SK-N-SH (cell line): ENCODE results near the gene KRTAP12-2. TPM values are rescaled to one million over a fixed set of nuclear protein-coding genes. Genes with fewer than 3 reads are reported as not detected.

Experiments
- CTCF ChIA-PET: fragments of 300-600, 350-600 bp; formaldehyde crosslinking; extraction: SDS; loops from one replicate; lab custom pipeline; 2021; lab: Yijun Ruan, JAX
- POLR2A ChIA-PET: fragments of 350-600 bp; sonication (Branson Sonifier 250); formaldehyde crosslinking; extraction: SDS; loops from one replicate; lab custom pipeline; 2020; ENCODE audit warnings: antibody characterized with exemption, inconsistent platforms; lab: Yijun Ruan, JAX
- DNase-seq: peaks from one replicate; pipeline ENCODE4 v3.0.0; 2012
- H2AFZ ChIP-seq: fragments of 200-600 bp; sonication (generic); 2 replicates; pipeline ENCODE4 v1.8.1; 2016; ENCODE audit warnings: antibody characterized with exemption, mild to moderate bottlenecking, low read depth
- H3F3A ChIP-seq: fragments of 200-600 bp; sonication (generic); replicated peaks from 2 replicates; pipeline ENCODE3; 2016; ENCODE audit warnings: antibody characterized with exemption, mild to moderate bottlenecking; ENCODE audit not compliant: insufficient read depth
- H3K27ac ChIP-seq, 2 experiments: fragments of 200-500 bp in 1 of 2; fragments of 200-600 bp in 1 of 2; sonication (Bioruptor generic) in 1 of 2; sonication (generic), shearing (Covaris generic) in 1 of 2; 2 replicates each; pipeline versions ENCODE4 v1.5.1 to v1.6.1; 2014 to 2016; ENCODE audit warnings: low read depth in 2 of 2, inconsistent platforms in 1 of 2, low read length in 1 of 2, mild to moderate bottlenecking in 1 of 2, mixed read lengths in 1 of 2
- H3K27me3 ChIP-seq: fragments of 200-600 bp; sonication (generic), shearing (Covaris generic); 2 replicates; pipeline ENCODE4 v1.6.1; 2016; ENCODE audit warnings: mixed run types; ENCODE audit not compliant: insufficient read depth
- H3K36me3 ChIP-seq, 2 experiments: fragments of 200-500 bp in 1 of 2; fragments of 200-600 bp in 1 of 2; sonication (Bioruptor generic) in 1 of 2; sonication (generic) in 1 of 2; replicated peaks in 1 of 2; 2 replicates each; pipeline versions ENCODE3 to v1.5.1; 2014 to 2016; ENCODE audit warnings: low read length in 1 of 2, mild to moderate bottlenecking in 1 of 2; ENCODE audit not compliant: insufficient read depth in 2 of 2, control insufficient read depth in 1 of 2
- H3K4me1 ChIP-seq, 2 experiments: fragments of 200-500 bp in 1 of 2; fragments of 200-600 bp in 1 of 2; sonication (Bioruptor generic) in 1 of 2; sonication (generic), shearing (Covaris generic) in 1 of 2; 2 replicates each; pipeline versions ENCODE4 v1.5.1 to v1.6.1; 2014 to 2016; ENCODE audit warnings: low read depth in 1 of 2, low read length in 1 of 2, mixed run types in 1 of 2; ENCODE audit not compliant: insufficient read depth in 2 of 2, control insufficient read depth in 1 of 2
- H3K4me2 ChIP-seq: fragments of 200-600 bp; sonication (generic), shearing (Covaris generic); 2 replicates; pipeline ENCODE4 v1.6.1; 2017; ENCODE audit warnings: mixed run types
- H3K4me3 ChIP-seq, 2 experiments: fragments of 200-500 bp in 1 of 2; fragments of 200-600 bp in 1 of 2; sonication (Bioruptor generic) in 1 of 2; sonication (generic), shearing (Covaris generic) in 1 of 2; 2 replicates each; pipeline versions ENCODE4 v1.5.1 to v1.8.1; 2014 to 2016; ENCODE audit warnings: low read depth in 2 of 2, inconsistent platforms in 1 of 2, low read length in 1 of 2, mild to moderate bottlenecking in 1 of 2, mixed read lengths in 1 of 2, moderate library complexity in 1 of 2
- H3K79me2 ChIP-seq: fragments of 200-600 bp; sonication (generic); 2 replicates; pipeline ENCODE4 v1.8.1; 2017; ENCODE audit warnings: mild to moderate bottlenecking; ENCODE audit not compliant: insufficient read depth
- H3K9ac ChIP-seq: fragments of 200-600 bp; sonication (generic); 2 replicates; pipeline ENCODE4 v1.6.1; 2017; ENCODE audit warnings: mixed run types
- H3K9me2 ChIP-seq: fragments of 200-600 bp; sonication (generic); 2 replicates; pipeline ENCODE4 v1.6.1; 2017; ENCODE audit warnings: mixed run types
- H3K9me3 ChIP-seq: fragments of 200-600 bp; sonication (generic); 2 replicates; pipeline ENCODE4 v1.6.1; 2017; ENCODE audit warnings: mixed run types, mild to moderate bottlenecking, moderate library complexity
- H4K20me1 ChIP-seq: fragments of 200-600 bp; sonication (generic); 2 replicates; pipeline ENCODE4 v1.6.1; 2017; ENCODE audit warnings: mild to moderate bottlenecking, mixed run types; ENCODE audit not compliant: insufficient read depth
- ELF1 ChIP-seq: IDR thresholded peaks from 2 replicates; pipeline ENCODE4 v1.4.0; 2012
- FOSL2 ChIP-seq: IDR thresholded peaks from 2 replicates; pipeline ENCODE4 v1.4.0; 2012; ENCODE audit warnings: low read depth, mild to moderate bottlenecking, moderate library complexity, borderline replicate concordance
- FOXJ3 ChIP-seq: sonication (generic); formaldehyde crosslinking; IDR thresholded peaks from 2 replicates; pipeline ENCODE4 v1.5.1; 2020; ENCODE audit warnings: mild to moderate bottlenecking, missing genetic modification reagents
- FOXM1 ChIP-seq: IDR thresholded peaks from 2 replicates; pipeline ENCODE4 v1.4.0; 2012; ENCODE audit warnings: low read depth, mild to moderate bottlenecking
- JUND ChIP-seq: IDR thresholded peaks from 2 replicates; pipeline ENCODE4 v1.4.0; 2012
- MAX ChIP-seq: IDR thresholded peaks from 2 replicates; pipeline ENCODE4 v1.4.0; 2012; ENCODE audit warnings: low read depth
- MXI1 ChIP-seq: IDR thresholded peaks from 2 replicates; pipeline ENCODE4 v1.6.1; 2012; ENCODE audit warnings: mild to moderate bottlenecking, low read depth, low read length, improper control_type of control experiment
- NRF1 ChIP-seq: IDR thresholded peaks from 2 replicates; pipeline ENCODE4 v1.6.1; 2012; ENCODE audit warnings: low read depth, mild to moderate bottlenecking, low read length
- RFX5 ChIP-seq: IDR thresholded peaks from 2 replicates; pipeline ENCODE4 v1.6.1; 2012; ENCODE audit warnings: mild to moderate bottlenecking, improper control_type of control experiment, low read length
- RXRA ChIP-seq: IDR thresholded peaks from 2 replicates; pipeline ENCODE4 v1.4.0; 2012; ENCODE audit warnings: low read depth, mild to moderate bottlenecking, borderline replicate concordance
- SIN3A ChIP-seq: IDR thresholded peaks from 2 replicates; pipeline ENCODE4 v1.6.1; 2012; ENCODE audit warnings: low read depth, mild to moderate bottlenecking, low read length, moderate library complexity, borderline replicate concordance
- SMC3 ChIP-seq: IDR thresholded peaks from 2 replicates; pipeline ENCODE4 v1.6.1; 2012; ENCODE audit warnings: low read depth, low read length, improper control_type of control experiment
- USF1 ChIP-seq: IDR thresholded peaks from 2 replicates; pipeline ENCODE4 v1.4.0; 2012; ENCODE audit warnings: low read depth, borderline replicate concordance
- USF2 ChIP-seq: fragments of 150-350 bp; IDR thresholded peaks from 2 replicates; pipeline ENCODE4 v1.6.1; 2017; ENCODE audit warnings: antibody characterized with exemption, low read length, low read depth, borderline replicate concordance
- YY1 ChIP-seq: IDR thresholded peaks from 2 replicates; pipeline ENCODE4 v1.4.0; 2012; ENCODE audit warnings: low read depth, mild to moderate bottlenecking
- WGBS: methylation state at CpG from one replicate; pipeline ENCODE4 v1.1.6; 2017; ENCODE audit warnings: low lambda C conversion rate; 5-methylcytosine and 5-hydroxymethylcytosine counted together
- polyA plus RNA-seq, 3 experiments: library from polyadenylated mRNA; depleted of rRNA; stranded (reverse); fragments of >200 nt; gene quantifications; 2 replicates each; pipeline ENCODE4 v1.2.3, GENCODE V29; 2012
- TF ChIP-seq, protein P1 (sequence below): IDR thresholded peaks from 2 replicates; pipeline ENCODE4; 2012
- TF ChIP-seq, protein P2 (sequence below): IDR thresholded peaks from 2 replicates; pipeline ENCODE4 v1.4.0; 2012; ENCODE audit warnings: low read depth, borderline replicate concordance

The KRTAP12-2 gene
- polyA plus RNA-seq, 1 of the 3 experiments (the other 2 are of a cell fraction): not detected

DNA sequence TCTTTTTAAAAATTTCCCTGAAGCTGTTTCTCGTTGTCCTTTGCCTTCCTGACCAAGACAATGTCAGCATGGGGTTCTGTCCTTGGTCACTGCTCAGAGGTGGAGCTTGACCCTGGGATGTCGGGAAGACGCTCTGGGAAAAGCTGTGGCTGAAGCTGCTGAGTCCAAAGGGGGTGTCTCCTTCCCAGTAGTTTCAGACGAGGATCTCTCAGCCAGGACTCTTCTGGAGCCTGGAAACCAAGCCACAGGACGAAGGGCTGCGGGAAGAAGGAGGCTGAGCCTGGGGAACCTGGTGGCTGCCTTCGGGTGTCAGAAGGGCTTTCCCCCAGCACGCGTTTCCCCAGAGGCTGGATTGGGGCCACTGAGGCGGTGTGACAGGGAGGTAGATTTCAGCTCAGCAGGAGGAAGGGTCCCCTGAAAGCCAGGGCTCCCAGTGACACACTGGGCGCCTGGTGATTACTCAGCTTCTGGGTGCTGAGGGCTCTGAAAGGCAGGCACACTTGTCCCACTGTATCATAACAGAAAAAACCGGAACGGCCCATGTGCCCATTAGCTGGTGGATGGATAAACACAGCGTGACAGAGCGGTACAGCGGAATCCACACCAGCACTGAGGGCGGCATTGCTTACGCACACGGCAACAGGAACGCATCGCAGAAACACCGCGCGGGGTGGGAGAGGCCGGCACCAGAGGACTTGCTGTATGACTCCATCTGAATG lies 20.3 kb upstream of the KRTAP12-2 start:
- ChIA-PET POLR2A (no interaction called here), CTCF (interaction anchor here (1.1 kb wide), 1 partner anchor 26 kb away, joined by 3 read pairs; no protein-coding TSS in a partner anchor)
- 31% methylated on average over 20 of the region's 25 CpGs for WGBS
- Histone ChIP-seq H4K20me1 (no peaks in the 10 kb centered on the region), H3K27ac (no peak overlapping the region), H3K4me1 (no peaks in the 10 kb centered on the region), H3K4me2 (no peak overlapping the region), H3K27me3 (peaks cover 41% of the 10 kb centered on the region), H3K4me3 (no peak overlapping the region), H2AFZ (no peak overlapping the region), H3K9me2 (no peaks in the 10 kb centered on the region), H3K36me3 (no peaks in the 10 kb centered on the region), H3K79me2 (no peaks in the 10 kb centered on the region), H3K9ac (no peak overlapping the region), H3K9me3 (no peaks in the 10 kb centered on the region), H3F3A (no peaks in the 10 kb centered on the region)
- TF ChIP-seq FOXM1 (no peak), MXI1 (no peak), USF1 (no peak), SMC3 (no peak)
- TF ChIP-seq, protein P1, sequence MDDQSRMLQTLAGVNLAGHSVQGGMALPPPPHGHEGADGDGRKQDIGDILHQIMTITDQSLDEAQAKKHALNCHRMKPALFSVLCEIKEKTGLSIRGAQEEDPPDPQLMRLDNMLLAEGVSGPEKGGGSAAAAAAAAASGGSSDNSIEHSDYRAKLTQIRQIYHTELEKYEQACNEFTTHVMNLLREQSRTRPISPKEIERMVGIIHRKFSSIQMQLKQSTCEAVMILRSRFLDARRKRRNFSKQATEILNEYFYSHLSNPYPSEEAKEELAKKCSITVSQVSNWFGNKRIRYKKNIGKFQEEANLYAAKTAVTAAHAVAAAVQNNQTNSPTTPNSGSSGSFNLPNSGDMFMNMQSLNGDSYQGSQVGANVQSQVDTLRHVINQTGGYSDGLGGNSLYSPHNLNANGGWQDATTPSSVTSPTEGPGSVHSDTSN: no peak
- DNase-seq: no peak

GRCh38 chr21:44686000-44686781 lies 19.5 kb upstream of the KRTAP12-2 start:
- H3K9me3 ChIP-seq: no peaks in the 10 kb centered on the region
- no peaks in the 10 kb centered on the region for H3F3A ChIP-seq
- H3K9me2 ChIP-seq: no peaks in the 10 kb centered on the region
- H4K20me1 ChIP-seq: no peaks in the 10 kb centered on the region
- no peaks in the 10 kb centered on the region for H3K4me1 ChIP-seq
- TF ChIP-seq ELF1 (no peak), FOSL2 (no peak), NRF1 (no peak), YY1 (no peak), RXRA (no peak), FOXJ3 (CRISPR knock-in tag) (no peak), JUND (no peak), RFX5 (no peak), USF2 (no peak), SIN3A (no peak), MAX (no peak)
- TF ChIP-seq, protein P2, sequence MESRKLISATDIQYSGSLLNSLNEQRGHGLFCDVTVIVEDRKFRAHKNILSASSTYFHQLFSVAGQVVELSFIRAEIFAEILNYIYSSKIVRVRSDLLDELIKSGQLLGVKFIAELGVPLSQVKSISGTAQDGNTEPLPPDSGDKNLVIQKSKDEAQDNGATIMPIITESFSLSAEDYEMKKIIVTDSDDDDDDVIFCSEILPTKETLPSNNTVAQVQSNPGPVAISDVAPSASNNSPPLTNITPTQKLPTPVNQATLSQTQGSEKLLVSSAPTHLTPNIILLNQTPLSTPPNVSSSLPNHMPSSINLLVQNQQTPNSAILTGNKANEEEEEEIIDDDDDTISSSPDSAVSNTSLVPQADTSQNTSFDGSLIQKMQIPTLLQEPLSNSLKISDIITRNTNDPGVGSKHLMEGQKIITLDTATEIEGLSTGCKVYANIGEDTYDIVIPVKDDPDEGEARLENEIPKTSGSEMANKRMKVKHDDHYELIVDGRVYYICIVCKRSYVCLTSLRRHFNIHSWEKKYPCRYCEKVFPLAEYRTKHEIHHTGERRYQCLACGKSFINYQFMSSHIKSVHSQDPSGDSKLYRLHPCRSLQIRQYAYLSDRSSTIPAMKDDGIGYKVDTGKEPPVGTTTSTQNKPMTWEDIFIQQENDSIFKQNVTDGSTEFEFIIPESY: no peak
- TF ChIP-seq, protein P1: no peak
- TF ChIP-seq, all 33 proteins: peak for 0
- no peaks in the 10 kb centered on the region for H3K79me2 ChIP-seq
- no peak overlapping the region for H3K4me3 ChIP-seq
- H3K27me3 ChIP-seq: peaks cover 45% of the 10 kb centered on the region
- CTCF ChIA-PET: interaction anchor here (0.6 kb wide), 1 partner anchor 206 kb away, joined by 3 read pairs; no protein-coding TSS in a partner anchor
- POLR2A ChIA-PET: interaction anchor here (1.0 kb wide), 1 partner anchor 31 kb away, joined by 3 read pairs; the partner anchor contains the start of gene KRTAP12-4
- no peak overlapping the region for H2AFZ ChIP-seq
- H3K27ac ChIP-seq: no peak overlapping the region
- H3K9ac ChIP-seq: no peak overlapping the region
- DNase-seq: no peak
- no peak overlapping the region for H3K4me2 ChIP-seq
- 22% methylated on average over 4 of the region's 14 CpGs for WGBS
- H3K36me3 ChIP-seq: no peaks in the 10 kb centered on the region
